A549 (cell line): ENCODE data around the gene RBM47. TPM values are rescaled to one million over a fixed set of nuclear protein-coding genes. Genes with fewer than 3 reads are reported as not detected.

ENCODE experiments used
- ATAC-seq, 2 experiments: fragments of 200-7000 bp in 1 of 2; fragments of >200 bp in 1 of 2; cut with Nextera tagmentation in 1 of 2; cut with Tn5 transposase in 1 of 2; 3 replicates each; pipeline versions ENCODE4 v1.8.0 to v1.9.1; 2018 to 2020; ENCODE audit warnings: mild to moderate bottlenecking in 1 of 2, moderate library complexity in 1 of 2
- CTCF ChIA-PET: fragments of 300-600 bp; sonication (Branson Sonifier 250); formaldehyde crosslinking; extraction: SDS; loops from one replicate; lab custom pipeline; 2021; ENCODE audit warnings: antibody characterized with exemption, inconsistent platforms; lab: Yijun Ruan, JAX
- POLR2A ChIA-PET: fragments of 350-600 bp; formaldehyde crosslinking; extraction: SDS; loops from one replicate; lab custom pipeline; 2021; ENCODE audit warnings: antibody characterized with exemption, inconsistent platforms; lab: Yijun Ruan, JAX
- DNase-seq, 2 experiments: peaks; one replicate each; pipeline versions ENCODE4 v3.0.0 to v3.0.0-alpha.2; 2011 to 2016; ENCODE audit warnings: low read depth in 1 of 2, low spot score in 1 of 2
- FAIRE-seq: peaks from 2 replicates; lab custom pipeline; 2011; peaks lifted over from hg19 to GRCh38; lab: Jason Lieb, UNC
- H3K27ac ChIP-seq, 2 experiments: fragments of >200 bp; sonication (Bioruptor Twin); formaldehyde crosslinking; 3 replicates each; pipeline ENCODE4 v1.5.1; 2016 to 2017
- H3K4me1 ChIP-seq: fragments of >200 bp; sonication (Bioruptor Twin); formaldehyde crosslinking; 3 replicates; pipeline ENCODE4 v1.6.1; 2016
- H3K4me2 ChIP-seq: fragments of >200 bp; sonication (Bioruptor Twin); formaldehyde crosslinking; 3 replicates; pipeline ENCODE4 v1.6.1; 2016
- H3K4me3 ChIP-seq: fragments of >200 bp; sonication (Bioruptor Twin); formaldehyde crosslinking; 3 replicates; pipeline ENCODE4 v1.5.1; 2016
- H3K9me3 ChIP-seq: fragments of >200 bp; sonication (Bioruptor Twin); formaldehyde crosslinking; 3 replicates; pipeline ENCODE4 v1.6.1; 2016
- BCL3 ChIP-seq: fragments of >200 bp; sonication (Bioruptor Twin); formaldehyde crosslinking; IDR thresholded peaks from 3 replicates; pipeline ENCODE4 v1.6.1; 2016
- CHD4 ChIP-seq: fragments of 200-600 bp; sonication (generic); IDR thresholded peaks from 2 replicates; pipeline ENCODE4 v1.6.1; 2016; ENCODE audit warnings: antibody characterized with exemption, mild to moderate bottlenecking, borderline replicate concordance
- E2F6 ChIP-seq: IDR thresholded peaks from 2 replicates; pipeline ENCODE4 v1.6.1; 2012; ENCODE audit warnings: low read depth, borderline replicate concordance
- EHF ChIP-seq: fragments of 250-450 bp; sonication (Bioruptor Pico); IDR thresholded peaks from 2 replicates; pipeline ENCODE4 v1.5.0; 2020; ENCODE audit warnings: mild to moderate bottlenecking
- EP300 ChIP-seq, 2 experiments: fragments of >200 bp; sonication (Bioruptor Twin); formaldehyde crosslinking; IDR thresholded peaks; 2 replicates in 1 of 2; 3 replicates in 1 of 2; pipeline ENCODE4 v1.6.1; 2016 to 2017
- FOXS1 ChIP-seq: fragments of 250-450 bp; sonication (Bioruptor Pico); IDR thresholded peaks from 2 replicates; pipeline ENCODE4 v1.5.0; 2020; ENCODE audit warnings: mild to moderate bottlenecking, moderate library complexity
- HEYL ChIP-seq: fragments of 250-450 bp; sonication (Bioruptor Pico); IDR thresholded peaks from 2 replicates; pipeline ENCODE4 v1.8.0; 2021; ENCODE audit warnings: mild to moderate bottlenecking, moderate library complexity
- HOXB13 ChIP-seq: fragments of 250-450 bp; sonication (Bioruptor Pico); IDR thresholded peaks from 2 replicates; pipeline ENCODE4 v1.5.0; 2020; ENCODE audit warnings: low read depth, mild to moderate bottlenecking, moderate library complexity
- HOXB5 ChIP-seq: fragments of 250-450 bp; sonication (Bioruptor Pico); IDR thresholded peaks from 2 replicates; pipeline ENCODE4 v1.5.0; 2020; ENCODE audit warnings: mild to moderate bottlenecking, moderate library complexity
- NFE2L2 ChIP-seq: fragments of 150-350 bp; conservative IDR thresholded peaks from 2 replicates; pipeline ENCODE4 v1.6.1; 2014; ENCODE audit warnings: low read length
- NPAS2 ChIP-seq: fragments of 250-450 bp; sonication (Bioruptor Pico); IDR thresholded peaks from 2 replicates; pipeline ENCODE4 v1.8.0; 2022; ENCODE audit warnings: mild to moderate bottlenecking, moderate library complexity, borderline replicate concordance
- TFCP2L1 ChIP-seq: fragments of 250-450 bp; sonication (Bioruptor Pico); IDR thresholded peaks from 2 replicates; pipeline ENCODE4 v1.5.0; 2021; ENCODE audit warnings: mild to moderate bottlenecking
- WGBS: methylation state at CpG from one replicate; pipeline ENCODE4 v1.1.6; 2017; ENCODE audit errors: missing lambda C conversion rate; 5-methylcytosine and 5-hydroxymethylcytosine counted together
- polyA plus RNA-seq, 4 experiments: library from polyadenylated mRNA; depleted of rRNA in 3 of 4; stranded (reverse); fragments of >200 nt; fragmentation: RNase III in 1 of 4; extraction: RNeasy Plus Mini Kit Qiagen cat#74134 plus additional on column Dnase treatment in 1 of 4; gene quantifications; 2 replicates in 3 of 4; 3 replicates in 1 of 4; pipeline ENCODE4 v1.2.3, GENCODE V29; 2011 to 2017
- TF ChIP-seq, protein P1 (sequence below): IDR thresholded peaks from 2 replicates; pipeline ENCODE4 v1.6.1; 2012
- TF ChIP-seq, protein P2 (sequence below): fragments of 200-600 bp; sonication (generic); IDR thresholded peaks from 2 replicates; pipeline ENCODE4 v1.6.1; 2016; ENCODE audit warnings: antibody characterized with exemption, mild to moderate bottlenecking, moderate library complexity

Gene RBM47
- polyA plus RNA-seq, 2 of the 4 experiments (the other 2 are of a cell fraction): 38.1 to 43.3 TPM

GRCh38 chr4:40403081-40403480 lies 226.6 kb downstream of the RBM47 start (continued):
- no peak for TF ChIP-seq BCL3
- no peak for TF ChIP-seq NFE2L2
- no peak for TF ChIP-seq HOXB13 (CRISPR knock-in tag)
- no peak for TF ChIP-seq HEYL
- TF ChIP-seq NPAS2 (CRISPR knock-in tag): no peak

DNA sequence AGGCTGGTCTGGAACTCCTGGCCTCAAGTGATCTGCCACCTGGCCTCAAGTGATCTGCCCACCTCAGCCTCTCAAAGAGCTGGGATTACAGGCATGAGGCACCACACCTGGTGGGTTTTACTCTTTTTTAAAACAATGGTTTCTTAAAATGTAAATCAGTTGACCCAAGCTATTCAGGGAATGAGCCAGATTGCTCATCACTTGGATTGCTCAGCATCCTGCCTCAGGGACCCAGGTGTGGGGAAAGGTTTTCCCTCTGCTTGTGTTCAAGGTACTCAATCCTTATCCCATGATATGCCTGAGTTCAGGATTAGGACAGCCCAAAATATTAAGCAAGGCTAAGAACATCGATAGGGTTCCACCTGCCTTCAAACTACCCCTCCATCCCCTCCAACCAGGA lies 227.1 kb downstream of the RBM47 start:
- POLR2A ChIA-PET: no interaction called here
- CTCF ChIA-PET: no interaction called here
- DNase-seq: no peak

DNA sequence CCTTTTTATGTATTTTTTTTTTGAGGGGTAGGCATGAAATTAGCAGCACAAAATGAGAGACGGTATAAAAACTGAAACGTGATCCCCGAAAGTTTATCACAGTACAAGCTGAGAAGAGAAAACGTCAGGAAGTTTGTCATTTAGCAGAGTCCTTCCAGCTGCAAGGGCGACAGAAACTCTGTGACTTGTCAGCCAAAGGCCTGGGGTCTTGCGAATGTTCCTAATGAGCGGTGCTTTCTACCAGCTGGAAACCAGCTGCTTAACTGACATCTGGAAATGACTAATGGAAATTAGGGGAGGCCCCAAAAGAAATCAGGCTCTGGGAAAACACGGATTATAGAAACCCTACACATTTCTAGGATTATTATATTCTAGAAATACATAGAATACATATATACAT lies 228.0 kb downstream of the RBM47 start:
- FAIRE-seq: no peak
- ATAC-seq: no peak
- peaks cover 3% of the 10 kb centered on the region; the same call in 1 of the 3 replicates for H3K9me3 ChIP-seq
- H3K27ac ChIP-seq: no peak overlapping the region
- ChIA-PET CTCF (no interaction called here), POLR2A (no interaction called here)
- no peak for TF ChIP-seq E2F6
- TF ChIP-seq CHD4: no peak
- DNase-seq: no peak
- no peak overlapping the region for H3K4me3 ChIP-seq
- peaks cover 7% of the 10 kb centered on the region; the same call in 2 of the 3 replicates for H3K4me1 ChIP-seq
- H3K4me2 ChIP-seq: no peak overlapping the region
- 75% methylated on average over 8 of the region's 8 CpGs for WGBS

More for the DNA sequence above, 227.1 kb downstream of the RBM47 start:
- Histone ChIP-seq H3K4me1 (peaks cover 5% of the 10 kb centered on the region; the same call in 2 of the 3 replicates), H3K4me2 (no peak overlapping the region), H3K9me3 (peaks cover 8% of the 10 kb centered on the region; the same call in 2 of the 3 replicates), H3K27ac (no peak overlapping the region), H3K4me3 (no peak overlapping the region)
- FAIRE-seq (no peak), ATAC-seq (no peak)
- TF ChIP-seq, protein P1, sequence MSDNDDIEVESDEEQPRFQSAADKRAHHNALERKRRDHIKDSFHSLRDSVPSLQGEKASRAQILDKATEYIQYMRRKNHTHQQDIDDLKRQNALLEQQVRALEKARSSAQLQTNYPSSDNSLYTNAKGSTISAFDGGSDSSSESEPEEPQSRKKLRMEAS: no peak
- TF ChIP-seq CHD4 (no peak), TFCP2L1 (CRISPR knock-in tag) (no peak), EP300 (IDR thresholded peaks at IDR 0.05) (no peak), EHF (CRISPR knock-in tag) (no peak), FOXS1 (no peak)
- 100% methylated on average over 1 of the region's 1 CpG for WGBS

- FAIRE-seq (no peak), DNase-seq (no peak)
- TF ChIP-seq HOXB5 (CRISPR knock-in tag) (no peak), HOXB13 (CRISPR knock-in tag) (no peak)
- TF ChIP-seq, protein P2, sequence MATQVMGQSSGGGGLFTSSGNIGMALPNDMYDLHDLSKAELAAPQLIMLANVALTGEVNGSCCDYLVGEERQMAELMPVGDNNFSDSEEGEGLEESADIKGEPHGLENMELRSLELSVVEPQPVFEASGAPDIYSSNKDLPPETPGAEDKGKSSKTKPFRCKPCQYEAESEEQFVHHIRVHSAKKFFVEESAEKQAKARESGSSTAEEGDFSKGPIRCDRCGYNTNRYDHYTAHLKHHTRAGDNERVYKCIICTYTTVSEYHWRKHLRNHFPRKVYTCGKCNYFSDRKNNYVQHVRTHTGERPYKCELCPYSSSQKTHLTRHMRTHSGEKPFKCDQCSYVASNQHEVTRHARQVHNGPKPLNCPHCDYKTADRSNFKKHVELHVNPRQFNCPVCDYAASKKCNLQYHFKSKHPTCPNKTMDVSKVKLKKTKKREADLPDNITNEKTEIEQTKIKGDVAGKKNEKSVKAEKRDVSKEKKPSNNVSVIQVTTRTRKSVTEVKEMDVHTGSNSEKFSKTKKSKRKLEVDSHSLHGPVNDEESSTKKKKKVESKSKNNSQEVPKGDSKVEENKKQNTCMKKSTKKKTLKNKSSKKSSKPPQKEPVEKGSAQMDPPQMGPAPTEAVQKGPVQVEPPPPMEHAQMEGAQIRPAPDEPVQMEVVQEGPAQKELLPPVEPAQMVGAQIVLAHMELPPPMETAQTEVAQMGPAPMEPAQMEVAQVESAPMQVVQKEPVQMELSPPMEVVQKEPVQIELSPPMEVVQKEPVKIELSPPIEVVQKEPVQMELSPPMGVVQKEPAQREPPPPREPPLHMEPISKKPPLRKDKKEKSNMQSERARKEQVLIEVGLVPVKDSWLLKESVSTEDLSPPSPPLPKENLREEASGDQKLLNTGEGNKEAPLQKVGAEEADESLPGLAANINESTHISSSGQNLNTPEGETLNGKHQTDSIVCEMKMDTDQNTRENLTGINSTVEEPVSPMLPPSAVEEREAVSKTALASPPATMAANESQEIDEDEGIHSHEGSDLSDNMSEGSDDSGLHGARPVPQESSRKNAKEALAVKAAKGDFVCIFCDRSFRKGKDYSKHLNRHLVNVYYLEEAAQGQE: no peak
- TF ChIP-seq, all 56 proteins: peak for 0
- no peak overlapping the region for H3K27ac ChIP-seq
- ChIA-PET POLR2A (no interaction called here), CTCF (no interaction called here)
- WGBS: 95% methylated on average over 6 of the region's 6 CpGs
- no peak overlapping the region for H3K4me2 ChIP-seq
- peaks cover 12% of the 10 kb centered on the region for H3K4me1 ChIP-seq
- ATAC-seq: no peak
- no peak overlapping the region for H3K4me3 ChIP-seq
- H3K9me3 ChIP-seq: no peaks in the 10 kb centered on the region
Observed at GRCh38 chr4:40401096-40401495, 228.6 kb downstream of the RBM47 start.
